Lower leg skin (tissue), 3 donors: ENCODE results near the gene MTNR1A.

ENCODE experiments used
- POLR2A ChIP-seq, 2 donors: fragments of 450-650 bp; IDR thresholded peaks; one replicate each; pipeline ENCODE4 v1.6.1; 2016 to 2017; ENCODE audit warnings: antibody characterized with exemption in 2 of 2, mild to moderate bottlenecking in 1 of 2, moderate library complexity in 1 of 2
- TF ChIP-seq, protein P1 (sequence below), 3 donors: fragments of 450-650 bp; IDR thresholded peaks; one replicate each; pipeline ENCODE4 v1.5.1; 2016; ENCODE audit warnings: antibody characterized with exemption in 3 of 3, mild to moderate bottlenecking in 3 of 3, moderate library complexity in 2 of 3

- TF ChIP-seq, protein P1, sequence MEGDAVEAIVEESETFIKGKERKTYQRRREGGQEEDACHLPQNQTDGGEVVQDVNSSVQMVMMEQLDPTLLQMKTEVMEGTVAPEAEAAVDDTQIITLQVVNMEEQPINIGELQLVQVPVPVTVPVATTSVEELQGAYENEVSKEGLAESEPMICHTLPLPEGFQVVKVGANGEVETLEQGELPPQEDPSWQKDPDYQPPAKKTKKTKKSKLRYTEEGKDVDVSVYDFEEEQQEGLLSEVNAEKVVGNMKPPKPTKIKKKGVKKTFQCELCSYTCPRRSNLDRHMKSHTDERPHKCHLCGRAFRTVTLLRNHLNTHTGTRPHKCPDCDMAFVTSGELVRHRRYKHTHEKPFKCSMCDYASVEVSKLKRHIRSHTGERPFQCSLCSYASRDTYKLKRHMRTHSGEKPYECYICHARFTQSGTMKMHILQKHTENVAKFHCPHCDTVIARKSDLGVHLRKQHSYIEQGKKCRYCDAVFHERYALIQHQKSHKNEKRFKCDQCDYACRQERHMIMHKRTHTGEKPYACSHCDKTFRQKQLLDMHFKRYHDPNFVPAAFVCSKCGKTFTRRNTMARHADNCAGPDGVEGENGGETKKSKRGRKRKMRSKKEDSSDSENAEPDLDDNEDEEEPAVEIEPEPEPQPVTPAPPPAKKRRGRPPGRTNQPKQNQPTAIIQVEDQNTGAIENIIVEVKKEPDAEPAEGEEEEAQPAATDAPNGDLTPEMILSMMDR (IDR thresholded peaks at IDR 0.05), result no peak
- TF ChIP-seq POLR2A (IDR thresholded peaks at IDR 0.05), result no peak
These were observed 29.5 kb upstream of the MTNR1A start for GRCh38 chr4:186584912-186585311.
